Chondrocyte (in vitro differentiated cells): ENCODE data around the gene AIM2. TPM values are rescaled to one million over a fixed set of nuclear protein-coding genes. Genes with fewer than 3 reads are reported as not detected.
"Not testable (repeated sequence)": the region's sequence is repeated elsewhere in the genome, so short reads cannot be mapped to it uniquely, and the experiment has no call there.

Source experiments
- DNase-seq: peaks from one replicate; pipeline ENCODE4 v3.0.0; 2021; ENCODE audit warnings: mixed read lengths, low spot score
- H3K27ac Mint-ChIP-seq: one replicate; pipeline ENCODE4 v1.8.0; 2021; ENCODE audit warnings: mild to moderate bottlenecking, moderate library complexity, mixed read lengths; ENCODE audit not compliant: unreplicated experiment
- H3K27me3 Mint-ChIP-seq: 2 replicates; pipeline ENCODE4 v1.8.0; 2021; ENCODE audit warnings: low read depth, mixed read lengths
- H3K36me3 Mint-ChIP-seq: 2 replicates; pipeline ENCODE4 v1.8.0; 2021; ENCODE audit warnings: low read depth, mixed read lengths
- H3K4me1 Mint-ChIP-seq: 2 replicates; pipeline ENCODE4 v1.8.0; 2021; ENCODE audit warnings: low read depth, mild to moderate bottlenecking, mixed read lengths
- H3K4me3 Mint-ChIP-seq: one replicate; pipeline ENCODE4 v1.8.0; 2021; ENCODE audit warnings: mild to moderate bottlenecking, moderate library complexity, mixed read lengths; ENCODE audit not compliant: unreplicated experiment
- H3K9me3 Mint-ChIP-seq: 2 replicates; pipeline ENCODE4 v1.8.0; 2021; ENCODE audit warnings: low read depth, mixed read lengths
- CTCF ChIP-seq: fragments of 200-600 bp; sonication (generic); IDR thresholded peaks from 2 replicates; pipeline ENCODE4 v1.5.0; 2021; ENCODE audit warnings: antibody characterized with exemption, mild to moderate bottlenecking, moderate library complexity
- total RNA-seq: library from RNA; stranded (reverse); gene quantifications from 3 replicates; pipeline ENCODE4 v1.2.1, GENCODE V29; 2021

Gene AIM2
- total RNA-seq, 1 donor from 2014 or later = not detected

GRCh38 chr1:159113596-159114433, 37.2 kb upstream of the AIM2 start:
- no peak for DNase-seq
- TF ChIP-seq CTCF = no peak
- no peaks in the 10 kb centered on the region for H3K36me3 Mint-ChIP-seq
- no peak overlapping the region for H3K4me3 Mint-ChIP-seq
- peaks cover 4% of the 10 kb centered on the region for H3K27me3 Mint-ChIP-seq
- no peaks in the 10 kb centered on the region for H3K9me3 Mint-ChIP-seq
- no peaks in the 10 kb centered on the region for H3K4me1 Mint-ChIP-seq
- H3K27ac Mint-ChIP-seq = no peak overlapping the region

- not testable (repeated sequence) for H3K36me3 Mint-ChIP-seq, DNase-seq, H3K9me3 Mint-ChIP-seq, H3K4me3 Mint-ChIP-seq, H3K27ac Mint-ChIP-seq, H3K4me1 Mint-ChIP-seq
- H3K27me3 Mint-ChIP-seq = peaks cover 23% of the 10 kb centered on the region
These were observed 26.5 kb upstream of the AIM2 start for GRCh38 chr1:159103021-159103420.

GRCh38 chr1:159100589-159100988, 24.0 kb upstream of the AIM2 start:
- H3K4me3 Mint-ChIP-seq = no peak overlapping the region
- H3K27me3 Mint-ChIP-seq = peaks cover 23% of the 10 kb centered on the region
- no peaks in the 10 kb centered on the region for H3K9me3 Mint-ChIP-seq
- H3K27ac Mint-ChIP-seq = no peak overlapping the region
- no peak for TF ChIP-seq CTCF
- H3K36me3 Mint-ChIP-seq = no peaks in the 10 kb centered on the region
- no peak for DNase-seq
- no peaks in the 10 kb centered on the region for H3K4me1 Mint-ChIP-seq

- no peaks in the 10 kb centered on the region for H3K9me3 Mint-ChIP-seq
- DNase-seq = no peak
- H3K4me3 Mint-ChIP-seq = no peak overlapping the region
- H3K4me1 Mint-ChIP-seq = no peaks in the 10 kb centered on the region
- H3K36me3 Mint-ChIP-seq = no peaks in the 10 kb centered on the region
- H3K27ac Mint-ChIP-seq = no peak overlapping the region
- peaks cover 22% of the 10 kb centered on the region for H3K27me3 Mint-ChIP-seq
- no peak for TF ChIP-seq CTCF
These were observed 22.0 kb upstream of the AIM2 start for GRCh38 chr1:159098596-159098995.

- Mint-ChIP-seq H3K27ac (no peak overlapping the region), H3K27me3 (peaks cover 1% of the 10 kb centered on the region), H3K4me1 (no peaks in the 10 kb centered on the region), H3K9me3 (no peaks in the 10 kb centered on the region), H3K4me3 (no peak overlapping the region), H3K36me3 (no peaks in the 10 kb centered on the region)
- DNase-seq = no peak
- no peak for TF ChIP-seq CTCF
These were observed 15.6 kb upstream of the AIM2 start for GRCh38 chr1:159092036-159092760.
